ENCODE data around the gene UBE2V1.
A peak's percentile ranks its signal among the peaks of the same experiment; 100 is the strongest.
"Not testable (repeated sequence)": the region's sequence is repeated elsewhere in the genome, so short reads cannot be mapped to it uniquely, and the experiment has no call there.

UBE2V1 gene

DNA sequence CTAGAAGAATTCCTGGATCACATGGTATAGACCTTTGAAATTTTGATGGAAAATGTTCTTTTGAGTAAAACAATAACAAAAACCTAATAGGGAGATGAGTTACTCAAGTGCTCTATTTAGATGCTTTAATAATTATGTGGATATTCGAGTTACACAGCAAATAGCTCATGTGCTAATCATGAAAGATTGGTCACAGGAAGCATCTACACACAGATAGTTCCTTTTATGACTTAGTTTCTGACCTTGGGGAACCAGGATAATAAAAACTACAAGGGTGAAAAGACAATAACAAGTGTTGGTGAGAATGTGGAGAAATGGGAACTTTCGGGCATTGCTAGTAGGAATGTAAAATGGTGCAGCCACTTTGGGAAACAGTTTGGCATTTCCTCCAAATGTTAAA, 19.7 kb downstream of the UBE2V1 start:
- no peak for DNase-seq

DNA sequence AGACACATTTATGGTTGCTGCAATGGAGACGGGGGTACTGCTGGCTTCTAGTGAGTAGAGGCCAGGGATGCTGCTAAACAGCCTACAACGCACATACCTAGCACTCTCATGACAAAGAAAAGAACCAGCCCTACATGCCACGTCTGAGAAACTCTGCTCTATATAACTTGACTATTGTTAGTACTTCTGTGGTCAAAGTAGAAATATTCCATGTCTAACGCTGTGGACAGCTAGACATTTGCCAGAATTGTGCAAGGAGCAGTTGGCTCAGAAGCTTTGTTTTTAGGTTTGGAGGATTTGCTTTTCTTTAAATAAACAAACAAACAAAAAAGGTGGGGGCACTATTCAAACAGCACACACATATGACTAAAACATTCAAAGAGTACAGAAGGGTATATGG, 20.5 kb downstream of the UBE2V1 start:
- DNase-seq: no peak

DNA sequence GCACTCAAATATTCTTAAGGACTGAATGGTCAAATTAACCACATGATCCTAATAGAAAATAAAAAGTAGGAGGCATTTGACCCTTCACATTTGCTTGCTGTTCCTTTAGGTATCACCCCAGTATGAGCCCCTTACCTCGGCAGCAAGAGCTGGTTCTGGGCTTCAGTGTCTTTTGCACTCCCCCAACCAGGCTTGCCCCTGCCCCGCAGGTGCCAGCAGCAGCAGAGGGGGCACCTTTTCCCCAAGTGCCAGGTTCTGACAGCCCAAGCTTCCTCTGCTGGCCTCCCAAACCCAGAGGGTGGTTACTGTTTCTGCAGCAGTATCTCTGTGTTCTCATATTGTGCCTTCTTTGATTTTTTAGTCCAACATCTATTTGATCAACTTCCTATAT, 23.2 kb downstream of the UBE2V1 start:
- no peak for DNase-seq

DNA sequence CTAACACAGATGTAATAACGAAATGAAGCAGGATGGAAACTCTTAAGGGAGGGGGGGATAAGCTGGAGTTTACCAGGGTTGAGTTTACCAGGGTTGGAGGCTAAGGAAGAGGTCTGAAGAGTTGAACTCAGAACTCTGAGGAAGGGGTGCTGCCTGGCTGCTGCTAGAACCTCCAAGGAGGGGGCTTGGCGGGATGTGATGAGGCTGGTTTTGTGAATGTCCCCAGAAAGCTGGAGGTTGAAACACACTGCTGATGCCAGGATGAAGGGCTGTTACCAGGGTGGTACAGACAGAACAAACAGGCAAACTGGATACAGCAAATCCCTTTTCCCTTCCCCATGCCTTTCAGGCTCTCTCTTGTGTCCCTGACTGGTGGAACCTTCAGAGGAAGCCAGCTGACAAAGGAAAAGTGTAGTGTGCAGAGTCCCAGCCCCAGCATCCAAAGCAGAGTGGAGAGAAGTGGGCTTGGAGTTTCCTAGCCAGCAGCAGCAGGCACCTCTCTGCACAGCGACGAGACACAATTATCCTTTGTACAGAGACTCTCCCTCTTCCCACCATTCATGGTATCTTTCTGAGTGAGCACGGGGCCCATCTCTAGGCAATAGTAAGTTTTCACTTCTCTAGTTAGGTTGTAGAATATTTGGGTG, 23.7 kb downstream of the UBE2V1 start:
- DNase-seq: no peak

DNA sequence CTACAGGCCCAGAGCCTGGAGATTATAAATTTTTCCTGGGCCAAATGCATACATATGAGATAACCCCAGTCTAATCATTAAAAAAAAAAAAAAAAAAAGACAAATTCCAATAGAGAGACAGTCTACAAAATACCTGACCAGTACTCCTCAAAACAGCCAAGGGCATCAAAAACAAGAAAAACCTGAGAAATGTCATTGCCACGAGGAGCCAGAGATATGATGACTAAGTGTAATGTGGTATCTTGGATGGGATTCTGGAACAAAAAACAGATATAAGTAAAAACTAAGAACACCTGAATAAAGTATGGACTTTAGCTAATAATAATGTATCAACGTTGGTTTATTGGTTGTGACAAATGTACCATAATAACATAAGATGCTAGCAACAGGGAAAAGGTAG, 24.9 kb downstream of the UBE2V1 start:
- no peak for DNase-seq

DNA sequence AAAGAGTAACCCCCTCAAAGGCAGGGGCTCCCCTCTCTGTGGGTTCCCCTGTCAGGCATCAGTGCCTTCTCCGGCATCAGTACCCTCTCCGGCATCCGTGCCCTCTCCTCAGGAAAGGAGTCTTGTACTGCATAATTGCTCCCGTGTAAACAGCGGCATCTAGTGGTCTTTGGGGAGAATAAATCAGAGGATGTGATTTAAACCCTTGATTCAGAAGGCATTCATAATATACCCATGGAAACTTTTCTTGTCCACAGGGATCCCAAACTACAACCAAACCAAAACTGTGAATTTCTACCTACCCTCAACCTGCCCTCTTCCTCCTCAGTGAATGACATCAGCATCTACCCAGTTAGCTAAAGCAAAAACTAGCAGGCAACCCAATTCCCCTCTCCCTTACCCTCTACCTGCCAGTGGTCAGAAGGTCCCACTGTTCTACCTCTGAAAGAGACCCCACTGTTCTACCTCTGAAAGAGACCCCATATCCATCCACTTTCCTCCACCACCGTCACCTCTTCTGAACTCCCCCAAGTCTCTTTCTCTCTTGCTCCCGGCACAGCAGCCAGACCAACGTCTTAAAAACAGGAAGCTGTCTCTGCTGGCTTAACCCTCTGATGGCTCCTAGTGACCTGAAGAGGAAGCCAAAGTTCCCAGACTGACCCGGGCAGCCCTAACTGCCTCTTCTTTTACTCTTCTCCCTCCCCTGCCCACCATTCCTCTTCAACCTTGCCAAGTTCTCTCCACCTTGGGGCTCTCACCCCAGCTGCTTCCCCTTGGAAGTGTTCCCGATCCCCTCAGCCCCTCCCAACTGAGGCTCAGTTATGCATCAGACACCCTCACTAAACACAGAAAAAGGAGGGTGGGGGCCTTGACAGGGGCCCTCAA, 27.2 kb downstream of the UBE2V1 start:
- peak; percentile 70 to 71 for DNase-seq

DNA sequence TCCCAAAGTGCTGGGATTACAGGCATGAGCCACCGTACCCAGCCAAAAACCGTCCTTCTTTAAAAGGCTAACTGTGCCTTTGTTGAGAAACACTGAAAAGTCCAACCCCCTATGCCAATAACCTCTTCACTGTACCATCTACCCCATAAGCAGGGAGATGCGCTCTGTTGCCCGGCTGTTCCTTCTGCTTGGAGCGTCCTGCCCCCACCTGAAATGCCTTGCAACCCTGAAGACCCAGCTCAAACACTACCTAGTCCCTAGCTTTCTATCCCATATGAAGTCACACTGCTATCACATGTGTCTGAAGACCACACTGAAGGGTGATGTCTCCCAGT, 27.8 kb downstream of the UBE2V1 start:
- DNase-seq: no peak

DNA sequence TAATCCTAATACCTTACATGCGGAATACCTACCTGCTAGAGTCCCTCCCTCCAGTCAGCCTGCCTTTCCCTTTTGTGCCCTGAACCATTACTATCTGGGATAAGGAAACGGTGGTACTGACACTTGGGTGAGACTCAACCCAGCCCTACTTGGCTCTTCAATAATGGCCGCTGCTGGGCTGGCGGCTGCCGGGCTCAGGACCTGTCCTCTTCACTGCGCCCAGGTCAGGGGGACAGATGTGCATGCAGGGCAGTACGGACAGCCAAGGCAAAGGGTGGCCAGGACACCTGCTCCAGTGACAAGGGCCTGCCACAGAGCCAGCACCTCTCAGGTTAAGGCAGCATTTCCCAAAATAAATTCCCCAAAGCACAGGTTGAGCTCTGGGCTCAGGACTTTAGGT, 29.9 kb downstream of the UBE2V1 start:
- DNase-seq: no peak

DNA sequence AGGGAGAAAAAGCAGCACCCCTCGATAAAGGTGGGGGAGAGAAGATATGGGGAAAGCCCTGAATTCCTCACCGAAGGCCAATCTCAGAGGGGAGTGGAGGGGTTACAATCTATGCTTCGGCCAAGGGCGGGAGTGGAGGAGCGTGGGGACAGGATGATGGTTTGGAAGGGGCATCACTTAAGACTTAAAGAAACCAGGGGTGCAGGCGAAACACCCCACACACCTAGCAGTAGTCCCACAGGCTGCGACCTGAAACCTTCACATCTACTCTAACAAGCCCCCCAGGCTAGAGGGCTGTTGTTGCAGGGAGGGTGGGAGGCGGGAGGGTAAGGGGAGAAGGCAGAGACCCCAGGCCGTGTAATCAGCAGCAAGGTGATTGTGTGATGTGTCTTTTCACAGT, 30.9 kb downstream of the UBE2V1 start:
- DNase-seq: not testable (repeated sequence)

DNA sequence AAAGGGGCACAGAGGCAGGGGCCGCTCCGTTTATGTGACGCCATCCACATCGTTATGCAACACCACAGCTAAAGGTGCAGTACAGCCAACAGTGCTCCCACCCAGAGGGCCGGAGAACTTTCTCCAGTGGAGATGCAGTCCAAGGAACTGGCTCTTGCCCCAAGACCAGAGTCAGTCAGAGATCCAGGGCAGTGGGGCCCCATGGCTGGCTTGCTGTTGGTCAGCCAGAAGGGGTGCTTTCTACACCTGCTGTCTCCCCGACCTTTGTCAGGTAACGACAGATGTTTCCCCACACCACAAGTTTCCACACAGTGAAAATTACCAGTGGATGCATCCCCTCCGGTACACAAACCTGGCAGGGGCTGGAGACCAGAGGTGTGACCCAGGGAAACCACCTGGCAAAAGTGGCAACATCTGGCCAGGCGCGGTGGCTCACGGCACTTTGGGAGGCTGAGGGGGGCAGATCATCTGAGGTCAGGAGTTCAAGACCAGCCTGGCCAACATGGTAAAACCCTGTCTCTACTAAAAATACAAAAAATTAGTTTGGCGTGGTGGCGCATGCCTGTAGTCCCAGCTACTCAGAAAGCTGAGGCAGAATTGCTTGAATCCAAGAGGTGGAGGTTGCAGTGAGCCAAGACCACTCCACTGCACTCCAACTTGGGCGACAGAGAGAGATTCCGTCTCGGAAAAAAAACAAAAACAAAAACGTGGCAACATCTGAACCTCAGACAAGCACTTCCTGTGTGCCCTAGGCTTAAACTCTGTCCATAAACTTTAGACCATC, 34.9 kb downstream of the UBE2V1 start:
- no peak for DNase-seq

DNA sequence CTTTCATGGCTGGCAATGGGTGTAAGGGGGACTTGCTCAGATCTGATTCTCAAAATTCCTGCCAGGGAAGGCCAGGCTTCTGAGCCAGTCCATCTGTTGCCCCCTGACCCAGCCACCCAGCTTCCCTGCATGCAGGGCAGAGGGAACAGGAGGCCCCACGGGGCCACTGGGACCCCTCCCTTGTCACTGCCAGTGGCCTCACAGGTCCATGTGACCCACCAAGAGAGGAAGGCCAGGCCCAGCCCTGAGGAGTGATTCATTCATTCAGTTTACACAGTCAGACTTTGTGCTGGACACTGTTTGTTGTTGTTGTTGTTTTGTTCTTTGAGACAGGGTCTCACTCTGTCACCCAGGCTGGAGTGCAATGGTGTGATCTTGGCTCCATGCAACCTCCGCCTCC, 39.5 kb downstream of the UBE2V1 start:
- no peak for DNase-seq

DNA sequence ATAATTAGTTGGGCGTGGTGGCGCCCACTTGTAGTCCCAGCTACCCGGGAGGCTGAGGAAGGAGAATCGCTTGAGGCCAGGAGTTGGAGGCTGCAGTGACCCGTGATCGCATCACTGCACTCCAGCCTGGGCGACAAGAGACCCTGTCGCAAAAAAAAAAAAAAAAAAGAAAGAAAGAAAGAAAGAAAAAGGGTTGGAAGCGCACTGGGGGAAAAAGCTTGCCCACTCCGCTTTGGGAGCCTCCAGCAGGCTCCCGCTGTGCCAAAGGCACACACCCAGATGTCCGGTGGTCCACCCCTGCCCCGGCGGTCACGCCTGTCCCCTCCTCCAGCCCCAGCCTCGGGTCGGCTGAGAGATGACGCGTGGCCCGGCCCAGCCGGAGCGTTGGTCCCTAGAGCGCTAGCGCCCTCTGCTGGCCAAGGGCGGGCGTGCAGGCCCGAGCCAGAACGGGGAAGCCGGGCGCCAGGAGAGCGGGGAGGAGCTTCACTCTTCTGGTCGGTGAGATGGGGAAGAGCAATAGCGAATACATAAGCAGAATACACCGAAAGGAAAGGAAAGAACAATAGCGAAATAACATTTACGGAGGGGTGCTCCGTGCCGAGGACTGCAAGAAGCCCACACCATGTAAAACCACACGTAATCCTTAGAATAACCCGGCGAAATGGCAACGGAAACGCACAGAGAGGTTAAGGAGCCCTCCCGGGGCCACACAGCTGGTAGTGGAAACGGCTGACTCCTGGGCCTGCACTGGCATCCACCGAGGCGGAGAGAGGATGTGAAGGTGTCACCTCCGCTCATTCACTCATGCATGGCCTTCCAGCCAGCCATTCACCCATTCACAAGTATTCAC, 41.7 kb downstream of the UBE2V1 start:
- peak; percentile 68 to 99 for DNase-seq

DNA sequence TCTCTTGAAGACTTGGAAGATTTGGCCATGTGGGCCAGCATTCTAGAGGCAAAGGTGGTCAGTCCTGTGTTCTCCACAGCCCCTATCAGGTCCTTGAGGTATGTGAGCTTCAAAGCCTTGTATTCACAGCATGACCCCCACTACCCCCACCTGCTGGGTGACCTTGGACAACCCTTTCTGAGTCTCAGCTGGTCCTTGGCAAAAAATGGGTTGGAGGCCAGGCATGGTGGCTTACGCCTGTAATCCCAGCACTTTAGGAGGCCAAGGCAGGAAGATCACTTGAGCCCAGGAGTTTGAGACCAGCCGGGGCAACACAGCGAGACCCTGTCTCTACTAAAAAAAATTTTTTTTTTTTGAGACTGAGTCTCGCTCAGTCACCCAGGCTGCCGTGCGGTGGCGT, 42.6 kb downstream of the UBE2V1 start:
- no peak for DNase-seq

DNA sequence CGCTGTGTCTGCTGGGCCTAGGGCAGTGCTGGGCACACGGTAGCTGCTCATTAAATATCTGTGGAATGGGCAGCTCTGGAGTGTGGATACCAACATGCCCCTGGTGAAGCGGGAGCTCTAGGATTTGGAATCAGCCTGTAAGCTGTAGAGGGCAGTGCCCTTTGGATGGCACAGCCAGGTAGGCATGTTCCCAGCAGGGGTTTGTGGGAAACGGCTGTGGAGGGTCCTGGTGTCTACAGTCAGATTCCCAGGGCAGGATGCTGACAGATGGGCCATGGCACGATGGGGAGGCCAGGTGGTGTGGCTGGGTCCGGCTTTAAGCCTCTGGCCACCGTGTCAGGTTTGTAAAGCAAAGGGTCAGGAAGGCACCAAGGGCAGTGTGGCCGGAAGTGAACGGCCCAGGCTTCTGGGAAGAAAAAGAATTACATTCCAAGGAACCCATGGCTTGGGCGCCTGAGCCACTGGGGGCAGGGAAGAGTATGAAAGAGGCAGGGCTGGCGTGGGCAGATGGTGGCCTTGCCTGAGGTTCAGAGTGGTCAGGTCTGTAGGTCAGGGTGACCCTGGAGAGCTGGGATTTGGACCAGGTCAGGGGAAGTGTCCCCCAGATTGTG, 44.8 kb downstream of the UBE2V1 start:
- no peak for DNase-seq

DNA sequence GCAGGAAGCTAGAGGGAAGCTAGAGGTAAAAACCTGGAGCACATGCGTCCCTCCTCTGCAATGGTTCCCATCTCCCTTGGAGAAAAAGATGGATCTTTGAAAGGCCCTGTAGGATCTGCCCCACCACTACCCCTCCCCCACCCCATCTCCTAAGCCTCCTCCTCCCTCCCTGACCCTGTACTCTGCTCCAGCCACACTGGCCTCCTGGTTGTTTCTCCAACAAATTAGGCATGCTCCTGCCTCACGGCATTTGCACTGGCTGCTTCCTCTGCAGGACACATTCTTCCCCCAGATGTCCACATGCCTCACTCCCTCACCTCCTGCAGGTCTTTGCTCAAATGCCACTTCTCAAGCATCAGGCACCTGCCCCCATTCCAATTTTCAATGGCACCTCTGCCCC, 45.5 kb downstream of the UBE2V1 start:
- no peak for DNase-seq

DNA sequence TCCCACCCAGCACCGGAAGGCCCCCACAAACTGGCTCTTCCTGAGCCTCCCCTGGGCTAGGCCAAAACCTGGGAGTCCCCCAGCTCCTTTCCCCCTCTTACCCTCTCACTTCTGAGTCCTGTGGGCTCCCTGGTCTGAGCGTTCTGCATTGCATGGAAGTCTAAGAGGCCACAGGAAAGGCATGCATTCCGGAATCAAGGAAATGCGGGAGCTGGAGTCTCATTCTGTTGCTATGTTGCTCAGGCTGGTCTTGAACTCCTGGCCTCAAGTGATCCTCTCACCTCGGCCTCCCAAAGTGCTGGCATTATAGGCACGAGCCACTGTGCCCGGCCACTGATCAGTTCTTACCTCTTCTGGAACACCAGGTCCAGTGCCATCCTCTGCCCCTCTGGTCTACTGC, 45.9 kb downstream of the UBE2V1 start:
- DNase-seq: no peak

DNA sequence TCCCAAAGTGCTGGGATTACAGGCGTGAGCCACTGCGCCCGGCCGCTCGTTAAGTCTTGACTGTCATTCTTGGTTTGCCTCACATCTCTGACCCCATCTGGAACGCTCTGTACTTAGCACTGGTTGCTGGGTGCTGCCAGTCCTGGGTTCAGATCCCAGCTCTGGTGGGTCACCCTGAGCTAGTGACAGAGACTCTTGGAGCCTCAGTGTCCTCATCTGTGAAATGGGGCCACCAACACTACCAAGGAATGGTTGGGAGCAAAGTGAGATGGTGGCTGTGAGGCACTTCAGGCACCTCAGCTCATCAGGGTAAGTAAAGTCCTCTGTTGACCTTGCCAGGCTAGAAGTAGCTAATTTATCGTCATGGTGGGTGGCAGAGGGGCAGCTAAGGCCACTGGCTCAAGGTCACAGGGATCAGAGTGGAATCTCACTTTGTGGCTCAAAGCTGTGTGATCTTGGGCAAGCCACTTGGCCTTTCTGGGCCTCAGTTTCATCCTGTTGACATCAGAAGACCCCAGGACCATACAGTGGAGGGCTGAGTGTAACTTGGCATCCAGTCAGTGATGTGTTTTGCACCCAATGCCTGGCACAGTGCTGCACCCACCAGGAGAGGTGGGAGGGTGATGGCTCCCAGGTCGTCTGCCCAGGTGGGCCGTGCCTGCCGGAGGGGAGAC, 46.7 kb downstream of the UBE2V1 start:
- DNase-seq: no peak

DNA sequence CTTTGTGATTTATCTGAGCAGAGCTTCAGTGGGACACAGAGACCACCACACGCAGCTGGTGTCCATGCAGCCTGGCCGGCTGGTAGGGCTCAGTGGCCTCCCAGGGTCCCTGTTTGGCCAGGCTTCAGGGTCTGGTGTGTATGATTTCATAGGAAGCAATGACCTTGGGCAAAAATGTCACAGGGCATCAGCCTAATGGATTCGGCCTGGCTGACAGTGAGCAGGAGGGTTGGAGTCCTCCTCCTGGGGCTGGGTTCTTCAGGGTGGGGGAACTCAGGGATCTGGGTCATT, 47.7 kb downstream of the UBE2V1 start:
- DNase-seq: no peak

DNA sequence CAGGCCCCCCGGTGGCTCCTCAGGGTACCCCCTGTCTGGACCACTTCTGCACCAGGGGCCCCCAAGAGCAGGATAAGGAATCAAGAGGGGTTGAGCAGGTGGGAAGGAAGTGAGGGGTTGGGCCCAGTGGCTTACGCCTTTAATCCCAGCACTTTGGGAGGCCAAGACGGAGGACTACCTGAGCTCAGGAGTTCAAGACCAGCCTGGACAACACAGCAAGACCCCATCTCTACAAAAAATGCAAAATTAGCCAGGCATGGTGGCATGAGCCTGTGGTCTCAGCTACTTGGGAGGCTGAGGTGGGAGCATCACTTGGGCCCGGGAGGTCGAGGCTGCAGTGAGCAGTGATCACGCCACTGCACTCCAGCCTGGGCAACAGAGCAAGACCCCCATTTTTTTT, 49.2 kb downstream of the UBE2V1 start:
- DNase-seq: not testable (repeated sequence)

DNA sequence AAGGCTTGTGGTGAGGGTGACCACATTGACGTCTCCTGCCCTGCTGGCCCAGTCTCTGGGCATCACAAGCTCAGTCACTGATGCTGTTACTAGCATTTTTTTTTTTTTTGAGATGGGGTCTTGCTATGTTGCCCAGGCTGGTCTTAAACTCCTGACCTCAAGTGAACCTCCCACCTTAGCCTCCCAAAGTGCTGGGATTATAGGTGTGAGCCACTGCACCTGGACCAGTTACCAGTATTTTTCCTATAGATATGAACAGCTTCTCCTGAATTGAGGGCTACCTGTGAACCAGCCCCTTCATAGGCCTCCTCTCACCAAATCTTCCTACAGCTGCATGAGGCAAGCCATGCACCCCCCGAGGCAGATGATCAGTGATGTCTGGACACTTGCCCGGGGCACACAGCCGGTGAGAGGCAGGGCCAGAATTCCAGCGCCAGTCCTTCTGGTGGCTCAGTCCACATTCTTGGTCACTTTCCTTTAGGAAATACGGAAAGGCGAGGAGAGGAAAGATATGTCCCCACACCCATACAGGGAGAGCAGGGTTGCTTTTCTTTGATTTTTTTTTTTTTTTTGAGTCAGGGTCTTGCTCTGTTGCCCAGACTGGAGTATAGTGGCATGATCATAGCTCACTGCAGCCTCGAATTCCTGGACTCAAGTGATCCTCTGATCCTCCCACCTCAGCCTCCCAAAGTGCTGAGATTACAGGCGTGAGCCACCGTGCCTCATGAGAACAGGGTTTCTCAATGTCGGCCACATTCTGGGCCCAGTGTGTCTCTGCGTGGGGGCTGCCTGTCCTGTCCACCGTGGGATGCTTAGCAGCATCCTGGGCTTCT, 50.7 kb downstream of the UBE2V1 start:
- no peak for DNase-seq
